ENCODE measurements around the gene HOXD11.

Gene HOXD11

GRCh38 chr2:176148751-176149421 is 41.8 kb downstream of the HOXD11 start:
- no peak for DNase-seq (ENCODE audit: low spot score)

GRCh38 chr2:176149481-176149938 is 42.4 kb downstream of the HOXD11 start:
- DNase-seq (ENCODE audit: low spot score) = no peak

GRCh38 chr2:176149939-176150583 is 43.0 kb downstream of the HOXD11 start:
- no peak for DNase-seq (ENCODE audit: low spot score)

GRCh38 chr2:176150584-176151441 is 43.7 kb downstream of the HOXD11 start:
- DNase-seq (ENCODE audit: low spot score) = no peak

GRCh38 chr2:176151442-176152287 is 44.6 kb downstream of the HOXD11 start, which contains the start of gene HOXD4:
TSS of gene HOXD4 (plus strand) at chr2:176151550. CDS start at chr2:176151634, 84 bp downstream.
- DNase-seq (ENCODE audit: low spot score) = no peak

- no peak for DNase-seq (ENCODE audit: low spot score)
Observed at GRCh38 chr2:176152350-176153181, 45.5 kb downstream of the HOXD11 start.

GRCh38 chr2:176154576-176155252 is 47.6 kb downstream of the HOXD11 start:
- DNase-seq (ENCODE audit: low spot score) = no peak

GRCh38 chr2:176155356-176156044 is 48.4 kb downstream of the HOXD11 start:
- no peak for DNase-seq (ENCODE audit: low spot score)

GRCh38 chr2:176156301-176156806 is 49.3 kb downstream of the HOXD11 start:
- DNase-seq (ENCODE audit: low spot score) = no peak

- no peak for DNase-seq (ENCODE audit: low spot score)
Observed at GRCh38 chr2:176156807-176157498, 49.9 kb downstream of the HOXD11 start, which contains the start of gene HOXD3. TSS of gene HOXD3 (plus strand) at chr2:176157307. CDS start at chr2:176169115, 11,808 bp downstream.

- no peak for DNase-seq (ENCODE audit: low spot score)
Observed at GRCh38 chr2:176157499-176158185, 50.6 kb downstream of the HOXD11 start.

- DNase-seq (ENCODE audit: low spot score) = no peak
Observed at GRCh38 chr2:176158186-176158591, 51.1 kb downstream of the HOXD11 start.

GRCh38 chr2:176158855-176159662 is 52.0 kb downstream of the HOXD11 start:
- DNase-seq (ENCODE audit: low spot score) = no peak
